HFF-Myc (cell line): ENCODE data around the gene RBM25.

Source experiments
- DNase-seq: peaks from one replicate; pipeline ENCODE4 v3.0.0-alpha.2; 2011; ENCODE audit warnings: low read depth; ENCODE audit errors: extremely low read depth
- H3K4me3 ChIP-seq: replicated peaks from 2 replicates; pipeline ENCODE4 v1.5.1; 2011; ENCODE audit warnings: low read depth, mild to moderate bottlenecking, control low read depth, low read length
- TF ChIP-seq, protein P1 (sequence below): IDR thresholded peaks from 2 replicates; pipeline ENCODE4 v1.5.1; 2012; ENCODE audit warnings: mild to moderate bottlenecking, low read depth, low read length, control low read depth; ENCODE audit errors: missing control alignments

RBM25 gene

DNA sequence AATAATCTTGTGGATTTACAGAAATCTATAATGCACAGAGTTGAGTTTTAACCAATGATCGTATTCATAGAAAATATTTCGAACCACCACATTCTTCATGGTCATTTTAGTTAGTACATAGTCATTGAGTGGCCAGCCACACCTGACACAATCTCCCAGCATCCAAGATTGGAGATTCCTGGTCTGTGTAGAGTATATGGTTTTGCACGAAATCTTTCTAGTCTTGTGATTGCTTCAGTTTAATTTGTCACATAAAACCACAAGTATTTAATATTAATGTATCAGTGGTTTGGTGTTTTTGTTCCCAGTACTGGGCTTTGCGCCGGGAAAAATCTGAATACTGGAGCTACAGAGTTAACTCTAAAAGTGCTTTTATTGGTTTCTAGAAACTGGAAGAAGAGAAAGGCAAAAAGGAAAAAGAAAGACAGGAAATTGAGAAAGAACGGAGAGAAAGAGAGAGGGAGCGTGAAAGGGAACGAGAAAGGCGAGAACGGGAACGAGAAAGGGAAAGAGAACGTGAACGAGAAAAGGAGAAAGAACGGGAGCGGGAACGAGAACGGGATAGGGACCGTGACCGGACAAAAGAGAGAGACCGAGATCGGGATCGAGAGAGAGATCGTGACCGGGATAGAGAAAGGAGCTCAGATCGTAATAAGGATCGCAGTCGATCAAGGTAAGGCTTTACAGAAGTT, 44.6 kb downstream of the RBM25 start:
- TF ChIP-seq, protein P1, sequence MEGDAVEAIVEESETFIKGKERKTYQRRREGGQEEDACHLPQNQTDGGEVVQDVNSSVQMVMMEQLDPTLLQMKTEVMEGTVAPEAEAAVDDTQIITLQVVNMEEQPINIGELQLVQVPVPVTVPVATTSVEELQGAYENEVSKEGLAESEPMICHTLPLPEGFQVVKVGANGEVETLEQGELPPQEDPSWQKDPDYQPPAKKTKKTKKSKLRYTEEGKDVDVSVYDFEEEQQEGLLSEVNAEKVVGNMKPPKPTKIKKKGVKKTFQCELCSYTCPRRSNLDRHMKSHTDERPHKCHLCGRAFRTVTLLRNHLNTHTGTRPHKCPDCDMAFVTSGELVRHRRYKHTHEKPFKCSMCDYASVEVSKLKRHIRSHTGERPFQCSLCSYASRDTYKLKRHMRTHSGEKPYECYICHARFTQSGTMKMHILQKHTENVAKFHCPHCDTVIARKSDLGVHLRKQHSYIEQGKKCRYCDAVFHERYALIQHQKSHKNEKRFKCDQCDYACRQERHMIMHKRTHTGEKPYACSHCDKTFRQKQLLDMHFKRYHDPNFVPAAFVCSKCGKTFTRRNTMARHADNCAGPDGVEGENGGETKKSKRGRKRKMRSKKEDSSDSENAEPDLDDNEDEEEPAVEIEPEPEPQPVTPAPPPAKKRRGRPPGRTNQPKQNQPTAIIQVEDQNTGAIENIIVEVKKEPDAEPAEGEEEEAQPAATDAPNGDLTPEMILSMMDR, result no peak
- no peak for DNase-seq
- no peak overlapping the region for H3K4me3 ChIP-seq

DNA sequence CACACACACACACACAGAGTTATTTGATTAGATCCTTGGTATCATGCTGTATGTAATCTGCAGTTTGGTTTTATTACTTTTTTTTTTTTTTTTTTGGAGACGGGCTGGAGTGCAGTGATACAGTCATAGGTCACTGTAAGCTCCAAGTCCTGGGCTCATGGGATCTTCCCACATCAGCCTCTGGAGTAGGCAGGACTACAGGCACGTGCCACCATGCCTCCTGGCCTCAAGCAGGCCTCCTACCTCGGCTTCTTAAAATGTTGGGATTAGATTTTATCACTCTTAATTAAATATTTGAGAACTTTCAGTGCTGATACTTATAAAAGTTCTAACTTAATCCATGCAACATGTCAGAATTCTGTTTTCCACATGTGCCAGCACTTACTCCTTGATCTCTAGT, 46.7 kb downstream of the RBM25 start:
- no peak overlapping the region for H3K4me3 ChIP-seq
- no peak for DNase-seq
- TF ChIP-seq, protein P1, result no peak

DNA sequence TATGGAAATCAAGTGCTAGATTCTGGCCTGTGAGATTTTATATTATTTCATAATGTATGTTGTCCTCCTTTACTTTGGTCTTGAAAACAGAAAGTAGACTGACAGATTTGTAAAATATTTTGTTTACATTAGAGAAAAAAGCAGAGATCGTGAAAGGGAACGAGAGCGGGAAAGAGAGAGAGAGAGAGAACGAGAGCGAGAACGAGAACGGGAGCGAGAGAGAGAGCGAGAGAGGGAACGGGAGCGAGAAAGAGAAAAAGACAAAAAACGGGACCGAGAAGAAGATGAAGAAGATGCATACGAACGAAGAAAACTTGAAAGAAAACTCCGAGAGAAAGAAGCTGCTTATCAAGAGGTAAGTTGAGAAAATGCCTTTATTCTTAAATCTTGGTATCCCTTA, 47.4 kb downstream of the RBM25 start:
- DNase-seq, result no peak
- TF ChIP-seq, protein P1, result no peak
- no peak overlapping the region for H3K4me3 ChIP-seq

DNA sequence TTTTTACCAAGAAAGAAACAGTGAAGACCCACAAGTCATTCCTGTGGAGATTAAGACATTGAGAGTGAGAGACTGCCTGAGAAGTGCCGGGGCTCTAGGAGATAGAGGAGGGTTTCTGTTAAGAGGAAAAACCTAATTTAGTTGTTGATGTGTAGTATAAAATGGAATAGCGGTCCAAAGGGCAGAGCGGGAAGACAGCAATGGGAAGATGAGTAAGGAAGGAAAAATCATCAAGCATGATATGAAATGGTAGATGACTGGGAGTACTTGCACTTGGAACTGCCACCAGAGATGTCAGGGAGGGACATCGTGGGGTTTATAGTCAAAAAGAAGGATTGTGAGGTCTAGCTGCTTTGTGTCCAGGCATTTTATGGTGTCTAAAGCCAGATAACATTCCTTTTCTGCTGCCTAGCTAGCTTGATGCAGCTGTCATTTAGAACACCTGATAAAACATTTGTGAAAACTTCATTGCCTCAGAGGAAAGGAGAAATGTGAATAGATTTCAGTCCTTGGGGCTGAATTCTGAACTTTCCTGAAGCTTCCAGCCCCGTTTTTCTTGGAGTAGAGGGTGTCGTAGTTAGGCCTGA, 57.8 kb downstream of the RBM25 start:
- no peak for DNase-seq
- H3K4me3 ChIP-seq, result no peak overlapping the region
- TF ChIP-seq, protein P1, result no peak

DNA sequence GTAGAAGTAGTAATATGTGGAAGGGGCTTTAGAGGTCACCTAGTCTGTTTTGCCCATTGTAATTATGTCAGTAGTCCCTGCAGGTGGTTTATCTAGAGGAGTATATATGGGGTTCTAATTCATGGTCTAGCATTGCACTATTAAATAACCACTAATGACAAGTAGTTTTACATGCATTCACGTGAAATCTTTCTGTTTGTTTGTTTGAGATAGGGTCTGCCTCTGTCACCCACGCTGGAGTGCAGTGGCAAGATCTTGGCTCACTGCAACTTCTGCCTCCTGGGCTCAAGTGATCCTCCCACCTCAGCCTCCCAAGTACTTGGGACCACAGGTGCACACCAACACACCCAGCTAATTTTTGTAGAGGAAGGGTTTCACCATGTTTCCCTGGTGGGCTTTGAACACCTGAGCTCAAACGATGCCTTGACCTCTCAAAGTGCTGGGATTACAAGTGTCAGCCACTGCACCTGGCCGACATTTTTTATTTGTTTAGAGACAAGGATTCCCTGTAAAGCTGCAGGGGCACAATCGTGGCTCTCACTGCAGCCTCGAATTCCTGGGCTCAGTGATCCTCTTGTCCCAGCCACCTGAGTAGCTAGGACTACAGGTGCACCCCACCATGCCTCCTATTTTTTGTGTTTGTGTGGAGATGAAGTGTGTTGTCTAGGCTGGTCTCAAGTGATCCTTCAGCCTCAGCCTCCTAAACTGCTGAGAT, 66.0 kb downstream of the RBM25 start:
- H3K4me3 ChIP-seq, result no peak overlapping the region
- TF ChIP-seq, protein P1, result no peak
- DNase-seq, result no peak

DNA sequence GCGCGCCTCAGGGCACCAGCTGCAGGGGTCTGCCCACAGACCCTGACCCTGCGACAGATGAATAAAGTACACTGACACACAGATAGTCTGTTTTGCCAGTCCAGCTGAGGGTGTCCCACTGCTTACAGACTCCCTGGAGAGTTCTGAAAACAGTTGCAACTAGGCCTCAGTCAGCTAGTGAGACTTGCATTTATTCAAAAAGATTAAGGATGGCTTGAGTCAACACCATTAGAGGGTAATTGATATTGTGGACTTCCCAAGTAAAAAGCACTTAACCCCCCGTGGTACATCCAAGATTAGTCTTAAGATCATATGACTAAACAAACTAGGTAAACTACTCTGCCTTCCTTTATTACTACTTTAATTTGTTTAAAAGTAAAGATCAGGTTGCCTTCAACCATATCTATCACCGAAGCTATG, 66.8 kb downstream of the RBM25 start:
- no peak for DNase-seq
- TF ChIP-seq, protein P1, result no peak
- H3K4me3 ChIP-seq, result no peak overlapping the region
